ENCODE measurements around the gene SLC25A23. TPM values are rescaled to one million over a fixed set of nuclear protein-coding genes. Genes with fewer than 3 reads are reported as not detected.

SLC25A23 gene
- total and polyA plus RNA-seq, 10 of the 15 experiments (the other 5 are each of a cell fraction or from before 2014, with no cell fraction given), result 10.2 to 85.8 (median 50.0) TPM

DNA sequence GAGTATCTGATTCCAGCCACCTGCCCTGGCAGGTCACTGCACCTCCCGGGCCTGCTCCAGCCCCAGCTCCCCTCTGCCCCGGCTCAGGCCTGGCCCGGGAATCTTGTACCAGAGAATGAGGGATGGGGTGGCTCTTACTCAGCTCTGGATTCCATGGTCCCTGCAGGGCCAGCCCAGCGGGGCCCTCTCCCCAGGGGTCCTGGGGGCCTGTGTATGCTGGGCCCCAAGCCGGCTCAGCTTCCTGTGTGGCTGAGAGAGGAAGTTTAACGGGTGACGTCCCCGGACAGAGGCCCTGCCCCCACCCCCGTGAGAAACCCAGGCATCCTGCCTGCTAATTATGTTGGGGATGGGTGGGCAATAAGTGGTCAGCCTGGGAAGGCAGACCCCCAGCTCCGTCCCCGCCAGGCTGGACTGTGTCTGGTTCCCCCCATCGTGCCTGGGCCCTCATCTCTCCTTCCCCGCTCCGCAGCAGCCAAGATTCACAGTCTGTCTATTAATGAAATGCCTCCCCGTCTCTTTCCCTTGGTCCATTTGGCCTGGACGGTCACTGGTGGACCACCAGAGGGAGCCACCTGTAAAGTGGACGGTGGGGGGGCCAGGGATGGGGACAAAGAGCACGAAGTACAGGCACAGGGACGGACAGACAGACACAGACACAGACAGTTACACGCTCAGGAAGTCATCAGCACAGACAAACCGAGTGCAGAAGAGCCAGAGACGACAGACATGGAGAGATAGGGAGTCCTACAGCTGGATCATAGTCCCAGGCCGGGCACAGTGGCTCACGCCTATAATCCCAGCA lies 22.1 kb upstream of the SLC25A23 start, which contains the start of gene DENND1C (continued):
- TF ChIP-seq, protein P1, sequence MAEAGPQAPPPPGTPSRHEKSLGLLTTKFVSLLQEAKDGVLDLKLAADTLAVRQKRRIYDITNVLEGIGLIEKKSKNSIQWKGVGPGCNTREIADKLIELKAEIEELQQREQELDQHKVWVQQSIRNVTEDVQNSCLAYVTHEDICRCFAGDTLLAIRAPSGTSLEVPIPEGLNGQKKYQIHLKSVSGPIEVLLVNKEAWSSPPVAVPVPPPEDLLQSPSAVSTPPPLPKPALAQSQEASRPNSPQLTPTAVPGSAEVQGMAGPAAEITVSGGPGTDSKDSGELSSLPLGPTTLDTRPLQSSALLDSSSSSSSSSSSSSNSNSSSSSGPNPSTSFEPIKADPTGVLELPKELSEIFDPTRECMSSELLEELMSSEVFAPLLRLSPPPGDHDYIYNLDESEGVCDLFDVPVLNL (IDR thresholded peaks at IDR 0.05; ENCODE audit: low read depth, low read length), result no peak
- TF ChIP-seq, protein P2, sequence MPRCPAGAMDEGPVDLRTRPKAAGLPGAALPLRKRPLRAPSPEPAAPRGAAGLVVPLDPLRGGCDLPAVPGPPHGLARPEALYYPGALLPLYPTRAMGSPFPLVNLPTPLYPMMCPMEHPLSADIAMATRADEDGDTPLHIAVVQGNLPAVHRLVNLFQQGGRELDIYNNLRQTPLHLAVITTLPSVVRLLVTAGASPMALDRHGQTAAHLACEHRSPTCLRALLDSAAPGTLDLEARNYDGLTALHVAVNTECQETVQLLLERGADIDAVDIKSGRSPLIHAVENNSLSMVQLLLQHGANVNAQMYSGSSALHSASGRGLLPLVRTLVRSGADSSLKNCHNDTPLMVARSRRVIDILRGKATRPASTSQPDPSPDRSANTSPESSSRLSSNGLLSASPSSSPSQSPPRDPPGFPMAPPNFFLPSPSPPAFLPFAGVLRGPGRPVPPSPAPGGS (IDR thresholded peaks at IDR 0.05; ENCODE audit: borderline replicate concordance, insufficient read depth, low read depth, low read length, poor library complexity, severe bottlenecking), result no peak
- no peak for TF ChIP-seq RFX5 (IDR thresholded peaks at IDR 0.05; ENCODE audit: low read depth, low read length)
- no peak for TF ChIP-seq CHD4 (IDR thresholded peaks at IDR 0.05)
- TF ChIP-seq WRNIP1 (IDR thresholded peaks at IDR 0.05; ENCODE audit: borderline replicate concordance, low read depth, low read length), result no peak
- TF ChIP-seq SUPT20H (IDR thresholded peaks at IDR 0.05; ENCODE audit: borderline replicate concordance, control insufficient read depth, low read depth, low read length), result no peak
- TF ChIP-seq JUND (IDR thresholded peaks at IDR 0.05; ENCODE audit: low read depth, low read length), result no peak
- TF ChIP-seq ZNF622 (IDR thresholded peaks at IDR 0.05), result no peak
- peak; percentile 83 for TF ChIP-seq ATF7 (IDR thresholded peaks at IDR 0.05; ENCODE audit: low read depth)
- peak; percentile 61; the same call in 1 of the 2 replicates for TF ChIP-seq CBFB (IDR thresholded peaks at IDR 0.05; ENCODE audit: low read depth)
- TF ChIP-seq NFIC (IDR thresholded peaks at IDR 0.05; ENCODE audit: low read depth, low read length), result no peak
- TF ChIP-seq, protein P3, sequence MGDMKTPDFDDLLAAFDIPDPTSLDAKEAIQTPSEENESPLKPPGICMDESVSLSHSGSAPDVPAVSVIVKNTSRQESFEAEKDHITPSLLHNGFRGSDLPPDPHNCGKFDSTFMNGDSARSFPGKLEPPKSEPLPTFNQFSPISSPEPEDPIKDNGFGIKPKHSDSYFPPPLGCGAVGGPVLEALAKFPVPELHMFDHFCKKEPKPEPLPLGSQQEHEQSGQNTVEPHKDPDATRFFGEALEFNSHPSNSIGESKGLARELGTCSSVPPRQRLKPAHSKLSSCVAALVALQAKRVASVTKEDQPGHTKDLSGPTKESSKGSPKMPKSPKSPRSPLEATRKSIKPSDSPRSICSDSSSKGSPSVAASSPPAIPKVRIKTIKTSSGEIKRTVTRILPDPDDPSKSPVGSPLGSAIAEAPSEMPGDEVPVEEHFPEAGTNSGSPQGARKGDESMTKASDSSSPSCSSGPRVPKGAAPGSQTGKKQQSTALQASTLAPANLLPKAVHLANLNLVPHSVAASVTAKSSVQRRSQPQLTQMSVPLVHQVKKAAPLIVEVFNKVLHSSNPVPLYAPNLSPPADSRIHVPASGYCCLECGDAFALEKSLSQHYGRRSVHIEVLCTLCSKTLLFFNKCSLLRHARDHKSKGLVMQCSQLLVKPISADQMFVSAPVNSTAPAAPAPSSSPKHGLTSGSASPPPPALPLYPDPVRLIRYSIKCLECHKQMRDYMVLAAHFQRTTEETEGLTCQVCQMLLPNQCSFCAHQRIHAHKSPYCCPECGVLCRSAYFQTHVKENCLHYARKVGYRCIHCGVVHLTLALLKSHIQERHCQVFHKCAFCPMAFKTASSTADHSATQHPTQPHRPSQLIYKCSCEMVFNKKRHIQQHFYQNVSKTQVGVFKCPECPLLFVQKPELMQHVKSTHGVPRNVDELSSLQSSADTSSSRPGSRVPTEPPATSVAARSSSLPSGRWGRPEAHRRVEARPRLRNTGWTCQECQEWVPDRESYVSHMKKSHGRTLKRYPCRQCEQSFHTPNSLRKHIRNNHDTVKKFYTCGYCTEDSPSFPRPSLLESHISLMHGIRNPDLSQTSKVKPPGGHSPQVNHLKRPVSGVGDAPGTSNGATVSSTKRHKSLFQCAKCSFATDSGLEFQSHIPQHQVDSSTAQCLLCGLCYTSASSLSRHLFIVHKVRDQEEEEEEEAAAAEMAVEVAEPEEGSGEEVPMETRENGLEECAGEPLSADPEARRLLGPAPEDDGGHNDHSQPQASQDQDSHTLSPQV (IDR thresholded peaks at IDR 0.05), result no peak
- TF ChIP-seq, protein P4, sequence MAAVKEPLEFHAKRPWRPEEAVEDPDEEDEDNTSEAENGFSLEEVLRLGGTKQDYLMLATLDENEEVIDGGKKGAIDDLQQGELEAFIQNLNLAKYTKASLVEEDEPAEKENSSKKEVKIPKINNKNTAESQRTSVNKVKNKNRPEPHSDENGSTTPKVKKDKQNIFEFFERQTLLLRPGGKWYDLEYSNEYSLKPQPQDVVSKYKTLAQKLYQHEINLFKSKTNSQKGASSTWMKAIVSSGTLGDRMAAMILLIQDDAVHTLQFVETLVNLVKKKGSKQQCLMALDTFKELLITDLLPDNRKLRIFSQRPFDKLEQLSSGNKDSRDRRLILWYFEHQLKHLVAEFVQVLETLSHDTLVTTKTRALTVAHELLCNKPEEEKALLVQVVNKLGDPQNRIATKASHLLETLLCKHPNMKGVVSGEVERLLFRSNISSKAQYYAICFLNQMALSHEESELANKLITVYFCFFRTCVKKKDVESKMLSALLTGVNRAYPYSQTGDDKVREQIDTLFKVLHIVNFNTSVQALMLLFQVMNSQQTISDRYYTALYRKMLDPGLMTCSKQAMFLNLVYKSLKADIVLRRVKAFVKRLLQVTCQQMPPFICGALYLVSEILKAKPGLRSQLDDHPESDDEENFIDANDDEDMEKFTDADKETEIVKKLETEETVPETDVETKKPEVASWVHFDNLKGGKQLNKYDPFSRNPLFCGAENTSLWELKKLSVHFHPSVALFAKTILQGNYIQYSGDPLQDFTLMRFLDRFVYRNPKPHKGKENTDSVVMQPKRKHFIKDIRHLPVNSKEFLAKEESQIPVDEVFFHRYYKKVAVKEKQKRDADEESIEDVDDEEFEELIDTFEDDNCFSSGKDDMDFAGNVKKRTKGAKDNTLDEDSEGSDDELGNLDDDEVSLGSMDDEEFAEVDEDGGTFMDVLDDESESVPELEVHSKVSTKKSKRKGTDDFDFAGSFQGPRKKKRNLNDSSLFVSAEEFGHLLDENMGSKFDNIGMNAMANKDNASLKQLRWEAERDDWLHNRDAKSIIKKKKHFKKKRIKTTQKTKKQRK (IDR thresholded peaks at IDR 0.05; ENCODE audit: low read depth, low read length), result no peak
- TF ChIP-seq NFYA (IDR thresholded peaks at IDR 0.05; ENCODE audit: borderline replicate concordance, low read depth, low read length), result no peak
- TF ChIP-seq FOXK2 (IDR thresholded peaks at IDR 0.05), result no peak
- peak; percentile 49 for TF ChIP-seq RUNX3 (IDR thresholded peaks at IDR 0.05; ENCODE audit: low read length)
- no peak for TF ChIP-seq TCF3 (IDR thresholded peaks at IDR 0.05; ENCODE audit: borderline replicate concordance, insufficient read depth, low read depth, low read length)
- no peak for TF ChIP-seq MTA3 (IDR thresholded peaks at IDR 0.05; ENCODE audit: borderline replicate concordance, low read length)
- peak; percentile 43 to 56; a peak in 2 of 4 replicates for TF ChIP-seq BHLHE40 (IDR thresholded peaks at IDR 0.05; ENCODE audit: borderline replicate concordance in 1 of 2, low read depth in 2 of 2, low read length in 1 of 2)
- no peak for TF ChIP-seq CBX5 (IDR thresholded peaks at IDR 0.05; ENCODE audit: low read depth)
